ENCODE results near the gene PELO.

DNA sequence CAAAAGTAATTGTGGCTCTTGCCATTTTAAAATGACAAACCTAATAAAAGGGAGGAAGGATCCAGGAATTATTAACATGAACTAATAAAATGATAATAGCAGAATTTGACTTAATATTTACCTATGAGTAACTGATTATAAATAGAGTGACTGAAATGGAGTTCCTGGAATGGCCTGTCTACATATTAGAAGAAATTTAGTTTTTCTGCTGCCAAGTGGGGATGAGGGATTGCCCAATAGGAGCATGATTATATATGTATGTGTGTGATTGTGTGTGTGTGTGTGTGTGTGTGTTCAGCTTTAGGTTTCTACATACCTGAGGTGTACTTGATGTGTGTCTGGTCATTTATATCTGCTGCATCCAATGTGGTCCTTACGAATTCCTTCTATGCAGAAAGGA, 36.6 kb upstream of the PELO start:
- TF ChIP-seq, protein P1, sequence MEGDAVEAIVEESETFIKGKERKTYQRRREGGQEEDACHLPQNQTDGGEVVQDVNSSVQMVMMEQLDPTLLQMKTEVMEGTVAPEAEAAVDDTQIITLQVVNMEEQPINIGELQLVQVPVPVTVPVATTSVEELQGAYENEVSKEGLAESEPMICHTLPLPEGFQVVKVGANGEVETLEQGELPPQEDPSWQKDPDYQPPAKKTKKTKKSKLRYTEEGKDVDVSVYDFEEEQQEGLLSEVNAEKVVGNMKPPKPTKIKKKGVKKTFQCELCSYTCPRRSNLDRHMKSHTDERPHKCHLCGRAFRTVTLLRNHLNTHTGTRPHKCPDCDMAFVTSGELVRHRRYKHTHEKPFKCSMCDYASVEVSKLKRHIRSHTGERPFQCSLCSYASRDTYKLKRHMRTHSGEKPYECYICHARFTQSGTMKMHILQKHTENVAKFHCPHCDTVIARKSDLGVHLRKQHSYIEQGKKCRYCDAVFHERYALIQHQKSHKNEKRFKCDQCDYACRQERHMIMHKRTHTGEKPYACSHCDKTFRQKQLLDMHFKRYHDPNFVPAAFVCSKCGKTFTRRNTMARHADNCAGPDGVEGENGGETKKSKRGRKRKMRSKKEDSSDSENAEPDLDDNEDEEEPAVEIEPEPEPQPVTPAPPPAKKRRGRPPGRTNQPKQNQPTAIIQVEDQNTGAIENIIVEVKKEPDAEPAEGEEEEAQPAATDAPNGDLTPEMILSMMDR (IDR thresholded peaks at IDR 0.05; ENCODE audit: low read depth, low read length, poor library complexity, severe bottlenecking): no peak
- no peak for TF ChIP-seq EZH2phosphoT487 (IDR thresholded peaks at IDR 0.05; ENCODE audit: borderline replicate concordance, low read length)

Measured in DOHH2 (cell line).